ENCODE measurements around the gene URGCP. TPM values are rescaled to one million over a fixed set of nuclear protein-coding genes. Genes with fewer than 3 reads are reported as not detected.

URGCP gene
- polyA plus RNA-seq, 1 of the 3 experiments (the other 2 are of a cell fraction): 22.9 TPM

- Histone ChIP-seq H3K27me3 (ENCODE audit: insufficient read depth) (no peaks in the 10 kb centered on the region), H3K9ac (no peak overlapping the region), H3K4me3 (ENCODE audit: low read depth in 2 of 2, low read length in 1 of 2) (no peak overlapping the region), H3F3A (replicated peaks; ENCODE audit: insufficient read depth) (peaks cover 4% of the 10 kb centered on the region), H3K4me1 (ENCODE audit: control insufficient read depth in 1 of 2, insufficient read depth in 2 of 2, low read depth in 1 of 2, low read length in 1 of 2) (no peaks in the 10 kb centered on the region; a peak in 1 of 4 replicates), H3K27ac (ENCODE audit: low read depth in 2 of 2, low read length in 1 of 2) (no peak overlapping the region), H3K4me2 (no peak overlapping the region), H3K9me3 (no peaks in the 10 kb centered on the region), H3K79me2 (ENCODE audit: insufficient read depth) (no peaks in the 10 kb centered on the region), H4K20me1 (ENCODE audit: insufficient read depth) (no peaks in the 10 kb centered on the region), H3K36me3 (replicated peaks in 1 of 2; ENCODE audit: control insufficient read depth in 1 of 2, insufficient read depth in 2 of 2, low read length in 1 of 2) (no peaks in the 10 kb centered on the region), H2AFZ (ENCODE audit: low read depth) (no peak overlapping the region), H3K9me2 (no peaks in the 10 kb centered on the region)
- ChIA-PET POLR2A (no interaction called here), CTCF (interaction anchor here (1.3 kb wide), 1 partner anchor 39 kb away, joined by 5 read pairs; no protein-coding TSS in a partner anchor)
- 84% methylated on average over 5 of the region's 5 CpGs for whole genome bisulfite sequencing (ENCODE audit: low lambda C conversion rate)
- DNase-seq: no peak
- no peak for TF ChIP-seq NRF1 (IDR thresholded peaks at IDR 0.05; ENCODE audit: low read depth, low read length)
- no peak for TF ChIP-seq FOXJ3 (CRISPR knock-in tag; IDR thresholded peaks at IDR 0.05)
- no peak for TF ChIP-seq EZH2phosphoT487 (IDR thresholded peaks at IDR 0.05; ENCODE audit: borderline replicate concordance, low read depth)
- no peak for TF ChIP-seq FOSL2 (IDR thresholded peaks at IDR 0.05; ENCODE audit: borderline replicate concordance, low read depth)
- no peak for TF ChIP-seq RFX5 (IDR thresholded peaks at IDR 0.05; ENCODE audit: low read length)
- TF ChIP-seq REST (IDR thresholded peaks at IDR 0.05; ENCODE audit: low read depth, low read length): no peak
- TF ChIP-seq SIN3A (IDR thresholded peaks at IDR 0.05; ENCODE audit: borderline replicate concordance, low read depth, low read length): no peak
- no peak for TF ChIP-seq MAX (IDR thresholded peaks at IDR 0.05; ENCODE audit: low read depth)
- TF ChIP-seq ZBTB33 (IDR thresholded peaks at IDR 0.05; ENCODE audit: borderline replicate concordance, low read depth): no peak
- no peak for TF ChIP-seq USF1 (IDR thresholded peaks at IDR 0.05; ENCODE audit: borderline replicate concordance, low read depth)
- no peak for TF ChIP-seq SMC3 (IDR thresholded peaks at IDR 0.05; ENCODE audit: low read depth, low read length)
- no peak for TF ChIP-seq IRF3 (IDR thresholded peaks at IDR 0.05; ENCODE audit: low read depth, low read length)
- no peak for TF ChIP-seq POLR2AphosphoS5 (IDR thresholded peaks at IDR 0.05; ENCODE audit: low read depth, low read length)
- TF ChIP-seq RXRA (IDR thresholded peaks at IDR 0.05; ENCODE audit: borderline replicate concordance, low read depth): no peak
- TF ChIP-seq GATA2 (CRISPR knock-in tag; IDR thresholded peaks at IDR 0.05): no peak
- no peak for TF ChIP-seq EP300 (IDR thresholded peaks at IDR 0.05; ENCODE audit: borderline replicate concordance in 1 of 2, low read depth in 1 of 2, low read length in 1 of 2)
- no peak for TF ChIP-seq PBX3 (IDR thresholded peaks at IDR 0.05)
- no peak for TF ChIP-seq RCOR1 (IDR thresholded peaks at IDR 0.05; ENCODE audit: low read length)
Measured at GRCh38 chr7:43915907-43916306, 9.5 kb upstream of the URGCP start.

All from SK-N-SH (cell line).